Measurements from ENCODE around the gene SCAMP5.

Gene SCAMP5

DNA sequence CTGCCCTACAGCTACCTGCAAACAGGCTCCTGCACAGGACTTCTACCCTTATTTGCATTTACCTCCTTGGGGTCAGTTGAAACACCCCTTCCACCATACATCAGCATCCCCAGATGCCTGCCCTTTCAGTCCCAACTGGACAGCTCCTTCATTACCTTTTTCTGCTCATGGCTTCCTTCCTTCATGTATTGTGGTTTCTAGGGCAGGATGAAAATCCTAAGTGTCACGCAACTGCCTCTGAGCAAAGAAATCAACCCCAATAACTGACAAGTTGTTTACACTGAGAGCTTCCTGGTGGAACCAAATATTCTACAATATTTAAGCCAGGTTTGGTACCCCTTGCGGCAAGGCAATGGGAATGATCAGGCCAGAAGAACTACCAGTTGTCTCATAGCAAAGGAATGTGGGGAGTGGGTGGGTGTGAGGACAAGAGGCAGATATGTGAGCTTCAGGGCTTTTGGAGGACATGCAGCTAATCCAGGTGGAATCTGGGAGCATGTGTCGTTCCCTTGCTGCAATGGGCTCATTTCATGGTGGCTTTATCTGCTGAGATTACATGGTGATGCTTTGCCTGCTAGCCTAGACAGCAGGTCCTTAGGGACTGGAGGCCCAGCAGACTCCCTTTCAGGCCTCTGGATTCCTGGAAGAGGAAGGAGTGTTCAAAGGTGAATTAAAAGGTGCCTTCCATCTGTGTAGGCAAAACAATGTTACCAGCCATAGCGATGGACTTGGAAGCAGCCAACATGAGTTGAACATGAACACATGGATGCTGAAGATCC, 63.0 kb downstream of the SCAMP5 start:
- Histone ChIP-seq H3K4me3 (ENCODE audit: low read depth in 1 of 2, low read length in 1 of 2) (no peak overlapping the region), H3K4me1 (ENCODE audit: control insufficient read depth in 1 of 2, insufficient read depth in 1 of 2, low read depth in 1 of 2, low read length in 1 of 2) (peaks cover 25 to 31% of the 10 kb centered on the region in 2 experiments)
- TF ChIP-seq, protein P1, sequence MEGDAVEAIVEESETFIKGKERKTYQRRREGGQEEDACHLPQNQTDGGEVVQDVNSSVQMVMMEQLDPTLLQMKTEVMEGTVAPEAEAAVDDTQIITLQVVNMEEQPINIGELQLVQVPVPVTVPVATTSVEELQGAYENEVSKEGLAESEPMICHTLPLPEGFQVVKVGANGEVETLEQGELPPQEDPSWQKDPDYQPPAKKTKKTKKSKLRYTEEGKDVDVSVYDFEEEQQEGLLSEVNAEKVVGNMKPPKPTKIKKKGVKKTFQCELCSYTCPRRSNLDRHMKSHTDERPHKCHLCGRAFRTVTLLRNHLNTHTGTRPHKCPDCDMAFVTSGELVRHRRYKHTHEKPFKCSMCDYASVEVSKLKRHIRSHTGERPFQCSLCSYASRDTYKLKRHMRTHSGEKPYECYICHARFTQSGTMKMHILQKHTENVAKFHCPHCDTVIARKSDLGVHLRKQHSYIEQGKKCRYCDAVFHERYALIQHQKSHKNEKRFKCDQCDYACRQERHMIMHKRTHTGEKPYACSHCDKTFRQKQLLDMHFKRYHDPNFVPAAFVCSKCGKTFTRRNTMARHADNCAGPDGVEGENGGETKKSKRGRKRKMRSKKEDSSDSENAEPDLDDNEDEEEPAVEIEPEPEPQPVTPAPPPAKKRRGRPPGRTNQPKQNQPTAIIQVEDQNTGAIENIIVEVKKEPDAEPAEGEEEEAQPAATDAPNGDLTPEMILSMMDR (IDR thresholded peaks at IDR 0.05) = no peak

DNA sequence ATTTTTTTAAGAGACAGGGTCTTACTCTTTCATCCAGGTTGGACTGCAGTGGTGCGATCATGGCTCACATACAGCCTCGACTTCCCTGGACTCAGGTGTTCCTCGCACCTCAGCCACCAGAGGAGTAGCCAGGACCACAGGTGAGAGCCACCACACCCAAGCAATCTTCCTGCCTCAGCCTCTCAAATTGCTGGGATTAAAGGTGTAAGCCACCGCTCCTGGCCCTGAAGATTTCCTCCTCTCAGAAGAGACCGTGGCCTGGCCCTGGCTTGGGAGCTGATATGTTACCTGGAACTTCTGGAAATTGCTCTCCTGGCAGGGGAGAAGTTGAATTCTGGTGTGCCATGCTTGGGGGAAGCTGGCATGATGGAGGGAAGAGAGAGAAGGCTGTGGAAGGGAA, 64.2 kb downstream of the SCAMP5 start:
- H3K27ac ChIP-seq = no peak overlapping the region
- H3K36me3 ChIP-seq = no peaks in the 10 kb centered on the region
- H3K4me1 ChIP-seq (ENCODE audit: control insufficient read depth in 1 of 2, insufficient read depth in 1 of 2, low read depth in 1 of 2, low read length in 1 of 2) = peaks cover 25 to 27% of the 10 kb centered on the region in 2 experiments
- no peak overlapping the region for H3K4me3 ChIP-seq (ENCODE audit: low read depth in 1 of 2, low read length in 1 of 2)
- TF ChIP-seq, protein P1 (IDR thresholded peaks at IDR 0.05) = no peak
- H3K27me3 ChIP-seq = no peaks in the 10 kb centered on the region
- no peaks in the 10 kb centered on the region for H3K9me3 ChIP-seq

More for the DNA sequence above, 63.0 kb downstream of the SCAMP5 start:
- no peaks in the 10 kb centered on the region for H3K27me3 ChIP-seq
- no peaks in the 10 kb centered on the region for H3K36me3 ChIP-seq
- H3K27ac ChIP-seq = peak overlapping the region; percentile 53
- no peaks in the 10 kb centered on the region for H3K9me3 ChIP-seq

DNA sequence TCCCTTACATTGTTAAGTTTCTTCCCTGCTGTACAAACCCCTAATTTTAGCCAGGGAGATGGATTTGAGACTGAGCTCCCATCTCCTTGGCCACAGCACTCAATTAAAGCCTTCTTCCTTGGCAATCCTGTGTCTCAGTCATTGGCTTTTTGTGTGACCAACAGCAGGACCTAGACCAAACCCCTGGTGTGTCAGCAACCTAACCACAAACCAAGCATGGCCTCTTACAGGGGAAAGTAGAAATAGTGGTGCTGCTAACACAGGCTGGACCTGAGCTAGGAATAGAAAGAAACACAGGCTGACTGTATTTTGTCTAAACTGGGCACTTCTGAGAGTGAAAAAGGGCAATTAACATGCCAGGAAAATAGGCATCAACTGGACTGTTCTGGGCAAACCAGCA, 65.9 kb downstream of the SCAMP5 start:
- TF ChIP-seq, protein P1 (IDR thresholded peaks at IDR 0.05) = no peak
- Histone ChIP-seq H3K4me3 (ENCODE audit: low read depth in 1 of 2, low read length in 1 of 2) (no peak overlapping the region), H3K4me1 (ENCODE audit: control insufficient read depth in 1 of 2, insufficient read depth in 1 of 2, low read depth in 1 of 2, low read length in 1 of 2) (peaks cover 25 to 32% of the 10 kb centered on the region in 2 experiments), H3K27ac (peak overlapping the region; percentile 81), H3K36me3 (no peaks in the 10 kb centered on the region), H3K9me3 (no peaks in the 10 kb centered on the region), H3K27me3 (no peaks in the 10 kb centered on the region)

DNA sequence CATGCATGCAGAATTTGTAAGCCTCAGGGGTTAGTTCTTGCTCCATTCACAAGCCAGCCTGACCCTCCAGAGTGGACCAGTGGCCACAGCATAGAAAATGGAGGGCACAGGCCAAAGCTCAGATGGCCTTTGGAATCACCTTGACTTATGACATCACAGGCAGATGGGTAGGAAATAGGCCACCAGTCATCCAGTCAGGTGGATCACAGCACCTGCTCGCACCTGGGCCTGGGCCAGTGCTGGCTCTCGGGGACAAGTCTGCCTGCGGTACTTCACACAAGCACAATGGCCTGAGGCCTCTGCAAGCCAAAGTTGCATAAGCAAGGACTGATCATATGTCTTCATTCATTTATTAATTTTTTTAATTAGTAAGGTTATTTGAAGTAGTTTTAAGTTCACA, 67.3 kb downstream of the SCAMP5 start:
- TF ChIP-seq, protein P1 (IDR thresholded peaks at IDR 0.05) = no peak
- peaks cover 31 to 38% of the 10 kb centered on the region in 2 experiments for H3K4me1 ChIP-seq (ENCODE audit: control insufficient read depth in 1 of 2, insufficient read depth in 1 of 2, low read depth in 1 of 2, low read length in 1 of 2)
- H3K36me3 ChIP-seq = no peaks in the 10 kb centered on the region
- no peak overlapping the region for H3K4me3 ChIP-seq (ENCODE audit: low read depth in 1 of 2, low read length in 1 of 2)
- no peaks in the 10 kb centered on the region for H3K9me3 ChIP-seq
- no peak overlapping the region for H3K27ac ChIP-seq
- no peaks in the 10 kb centered on the region for H3K27me3 ChIP-seq

DNA sequence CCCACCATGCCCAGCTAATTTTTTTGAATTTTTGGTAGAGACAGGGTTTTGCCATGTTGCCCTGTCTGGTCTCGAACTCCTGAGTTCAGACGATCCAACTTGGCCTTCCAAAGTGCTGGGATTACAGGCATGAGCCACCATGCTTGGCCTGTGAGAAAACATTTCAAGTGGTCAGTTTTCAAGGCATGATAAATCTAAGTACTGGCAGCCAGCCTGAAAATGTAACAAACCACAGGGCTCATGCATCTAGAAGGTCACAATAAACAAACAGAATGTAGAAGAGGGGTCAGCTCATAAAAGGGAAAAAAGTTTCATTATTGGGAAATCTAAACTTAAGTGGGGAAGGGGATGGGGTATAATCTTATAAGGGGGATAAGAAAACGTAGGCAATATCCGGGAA, 68.0 kb downstream of the SCAMP5 start:
- Histone ChIP-seq H3K4me3 (ENCODE audit: low read depth in 1 of 2, low read length in 1 of 2) (no peak overlapping the region), H3K27me3 (no peaks in the 10 kb centered on the region), H3K9me3 (no peaks in the 10 kb centered on the region), H3K36me3 (no peaks in the 10 kb centered on the region), H3K4me1 (ENCODE audit: control insufficient read depth in 1 of 2, insufficient read depth in 1 of 2, low read depth in 1 of 2, low read length in 1 of 2) (peaks cover 28 to 32% of the 10 kb centered on the region in 2 experiments), H3K27ac (no peak overlapping the region)
- TF ChIP-seq, protein P1 (IDR thresholded peaks at IDR 0.05) = no peak
